Measurements from ENCODE around the gene COCH. TPM values are rescaled to one million over a fixed set of nuclear protein-coding genes. Genes with fewer than 3 reads are reported as not detected.

The COCH gene
- total RNA-seq, 1 donor from 2014 or later: 0.79 TPM

DNA sequence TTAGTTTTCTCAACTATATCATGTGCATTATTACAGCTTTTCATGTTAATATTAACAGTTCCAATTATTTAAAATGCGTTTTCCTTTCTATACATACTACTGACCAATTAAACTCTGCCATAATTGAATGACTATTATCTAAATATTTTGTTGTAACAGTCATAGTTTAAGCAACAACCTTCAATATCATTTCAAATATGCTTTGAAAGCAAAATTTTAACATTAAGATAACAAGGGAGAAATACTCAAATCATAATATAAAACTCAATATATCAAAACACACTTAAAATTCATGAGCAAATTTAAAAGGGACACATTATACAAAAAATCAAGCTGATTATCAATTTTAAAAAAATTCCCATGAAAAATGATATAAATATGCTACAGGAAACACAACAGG, 40.5 kb downstream of the COCH start:
- FAIRE-seq (no peak), DNase-seq (ENCODE audit: low read depth) (no peak)
- H3K9me3 Mint-ChIP-seq (ENCODE audit: unreplicated experiment): no peaks in the 10 kb centered on the region
- Histone ChIP-seq H3K27me3 (ENCODE audit: insufficient read depth, low read length) (no peaks in the 10 kb centered on the region), H3K36me3 (ENCODE audit: insufficient read depth, low read length) (peaks cover 6% of the 10 kb centered on the region), H4K20me1 (ENCODE audit: insufficient read depth, low read length) (no peaks in the 10 kb centered on the region), H3K79me2 (ENCODE audit: insufficient read depth, low read length) (peaks cover 3% of the 10 kb centered on the region), H2AFZ (ENCODE audit: low read depth, low read length) (no peak overlapping the region), H3K4me2 (ENCODE audit: low read length) (no peak overlapping the region), H3K4me3 (ENCODE audit: insufficient read depth, low read depth, low read length) (no peak overlapping the region), H3K27ac (ENCODE audit: low read depth, low read length) (no peak overlapping the region), H3K9ac (ENCODE audit: low read length) (no peak overlapping the region), H3K4me1 (ENCODE audit: insufficient read depth, low read length) (no peaks in the 10 kb centered on the region), H3K9me3 (ENCODE audit: insufficient read depth, low read depth, low read length) (no peaks in the 10 kb centered on the region)
- peaks cover 4% of the 10 kb centered on the region for H3K36me3 Mint-ChIP-seq (ENCODE audit: low read depth, unreplicated experiment)
- H3K27ac Mint-ChIP-seq (ENCODE audit: unreplicated experiment): no peak overlapping the region
- H3K27me3 Mint-ChIP-seq (ENCODE audit: low read depth, unreplicated experiment): no peaks in the 10 kb centered on the region
- H3K4me3 Mint-ChIP-seq (ENCODE audit: unreplicated experiment): no peak overlapping the region
- no peak for TF ChIP-seq EZH2 (IDR thresholded peaks at IDR 0.05; ENCODE audit: insufficient read depth, low read length)
- TF ChIP-seq, protein P1, sequence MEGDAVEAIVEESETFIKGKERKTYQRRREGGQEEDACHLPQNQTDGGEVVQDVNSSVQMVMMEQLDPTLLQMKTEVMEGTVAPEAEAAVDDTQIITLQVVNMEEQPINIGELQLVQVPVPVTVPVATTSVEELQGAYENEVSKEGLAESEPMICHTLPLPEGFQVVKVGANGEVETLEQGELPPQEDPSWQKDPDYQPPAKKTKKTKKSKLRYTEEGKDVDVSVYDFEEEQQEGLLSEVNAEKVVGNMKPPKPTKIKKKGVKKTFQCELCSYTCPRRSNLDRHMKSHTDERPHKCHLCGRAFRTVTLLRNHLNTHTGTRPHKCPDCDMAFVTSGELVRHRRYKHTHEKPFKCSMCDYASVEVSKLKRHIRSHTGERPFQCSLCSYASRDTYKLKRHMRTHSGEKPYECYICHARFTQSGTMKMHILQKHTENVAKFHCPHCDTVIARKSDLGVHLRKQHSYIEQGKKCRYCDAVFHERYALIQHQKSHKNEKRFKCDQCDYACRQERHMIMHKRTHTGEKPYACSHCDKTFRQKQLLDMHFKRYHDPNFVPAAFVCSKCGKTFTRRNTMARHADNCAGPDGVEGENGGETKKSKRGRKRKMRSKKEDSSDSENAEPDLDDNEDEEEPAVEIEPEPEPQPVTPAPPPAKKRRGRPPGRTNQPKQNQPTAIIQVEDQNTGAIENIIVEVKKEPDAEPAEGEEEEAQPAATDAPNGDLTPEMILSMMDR (IDR thresholded peaks at IDR 0.05; ENCODE audit: insufficient read depth, low read depth, low read length): no peak
- no peaks in the 10 kb centered on the region for H3K4me1 Mint-ChIP-seq (ENCODE audit: low read depth, unreplicated experiment)

DNA sequence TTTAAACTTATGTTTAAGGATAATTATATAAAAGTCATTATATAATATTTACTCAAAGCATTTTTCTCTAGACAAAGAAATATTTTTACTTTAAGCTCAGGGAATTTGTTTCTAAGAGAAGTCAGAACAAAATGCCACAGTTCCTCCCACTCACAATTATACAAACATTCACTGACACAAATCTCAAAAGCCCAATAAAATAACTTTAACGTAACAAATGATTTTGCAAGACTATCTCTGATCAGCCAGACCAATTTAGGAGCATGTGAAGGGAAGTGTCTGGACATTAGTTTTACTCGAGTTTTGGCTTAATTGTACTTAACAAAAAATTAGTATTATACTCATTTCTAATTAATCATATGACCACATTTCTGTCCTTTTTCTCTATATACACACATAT, 41.2 kb downstream of the COCH start:
- no peaks in the 10 kb centered on the region for H3K27me3 Mint-ChIP-seq (ENCODE audit: low read depth, unreplicated experiment)
- peaks cover under 1% of the 10 kb centered on the region for H4K20me1 ChIP-seq (ENCODE audit: insufficient read depth, low read length)
- peaks cover 4% of the 10 kb centered on the region for H3K36me3 Mint-ChIP-seq (ENCODE audit: low read depth, unreplicated experiment)
- no peaks in the 10 kb centered on the region for H3K4me1 Mint-ChIP-seq (ENCODE audit: low read depth, unreplicated experiment)
- no peak for DNase-seq (ENCODE audit: low read depth)
- H3K4me3 Mint-ChIP-seq (ENCODE audit: unreplicated experiment): no peak overlapping the region
- H3K27ac ChIP-seq (ENCODE audit: low read depth, low read length): no peak overlapping the region
- H2AFZ ChIP-seq (ENCODE audit: low read depth, low read length): no peak overlapping the region
- H3K4me1 ChIP-seq (ENCODE audit: insufficient read depth, low read length): no peaks in the 10 kb centered on the region
- no peak for FAIRE-seq
- TF ChIP-seq, protein P1 (IDR thresholded peaks at IDR 0.05; ENCODE audit: insufficient read depth, low read depth, low read length): no peak
- no peak for TF ChIP-seq EZH2 (IDR thresholded peaks at IDR 0.05; ENCODE audit: insufficient read depth, low read length)
- peaks cover 6% of the 10 kb centered on the region for H3K36me3 ChIP-seq (ENCODE audit: insufficient read depth, low read length)
- H3K4me3 ChIP-seq (ENCODE audit: insufficient read depth, low read depth, low read length): no peak overlapping the region
- no peaks in the 10 kb centered on the region for H3K9me3 ChIP-seq (ENCODE audit: insufficient read depth, low read depth, low read length)
- H3K9me3 Mint-ChIP-seq (ENCODE audit: unreplicated experiment): no peaks in the 10 kb centered on the region
- no peak overlapping the region for H3K9ac ChIP-seq (ENCODE audit: low read length)
- H3K4me2 ChIP-seq (ENCODE audit: low read length): no peak overlapping the region
- H3K27ac Mint-ChIP-seq (ENCODE audit: unreplicated experiment): no peak overlapping the region
- H3K27me3 ChIP-seq (ENCODE audit: insufficient read depth, low read length): no peaks in the 10 kb centered on the region
- peaks cover 3% of the 10 kb centered on the region for H3K79me2 ChIP-seq (ENCODE audit: insufficient read depth, low read length)

DNA sequence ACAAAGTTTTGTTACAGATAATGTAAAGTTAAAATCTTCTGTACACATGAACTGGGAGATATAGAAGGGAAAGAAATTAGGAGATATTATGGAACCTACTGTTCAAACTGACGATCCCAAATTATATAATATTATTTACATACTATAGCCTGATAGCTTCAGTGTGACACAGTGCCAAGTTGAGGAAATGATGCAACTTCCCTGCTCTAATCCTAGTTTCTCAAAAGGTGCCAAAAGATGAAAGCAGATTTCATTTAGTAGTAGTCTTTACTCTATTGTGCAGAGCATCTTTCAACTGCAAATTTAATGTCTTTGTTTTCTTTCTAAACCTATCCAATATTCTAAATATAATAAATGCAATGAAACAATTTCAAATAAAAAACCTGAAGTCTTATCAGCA, 46.9 kb downstream of the COCH start:
- Histone ChIP-seq H3K9ac (ENCODE audit: low read length) (no peak overlapping the region), H3K4me2 (ENCODE audit: low read length) (no peak overlapping the region), H3K27ac (ENCODE audit: low read depth, low read length) (no peak overlapping the region), H3K27me3 (ENCODE audit: insufficient read depth, low read length) (no peaks in the 10 kb centered on the region), H3K79me2 (ENCODE audit: insufficient read depth, low read length) (peaks cover 3% of the 10 kb centered on the region), H2AFZ (ENCODE audit: low read depth, low read length) (no peak overlapping the region), H3K4me1 (ENCODE audit: insufficient read depth, low read length) (no peaks in the 10 kb centered on the region), H3K4me3 (ENCODE audit: insufficient read depth, low read depth, low read length) (no peak overlapping the region), H3K36me3 (ENCODE audit: insufficient read depth, low read length) (no peaks in the 10 kb centered on the region), H3K9me3 (ENCODE audit: insufficient read depth, low read depth, low read length) (no peaks in the 10 kb centered on the region), H4K20me1 (ENCODE audit: insufficient read depth, low read length) (peaks cover 3% of the 10 kb centered on the region)
- TF ChIP-seq, protein P1 (IDR thresholded peaks at IDR 0.05; ENCODE audit: insufficient read depth, low read depth, low read length): no peak
- no peak for TF ChIP-seq EZH2 (IDR thresholded peaks at IDR 0.05; ENCODE audit: insufficient read depth, low read length)
- H3K27me3 Mint-ChIP-seq (ENCODE audit: low read depth, unreplicated experiment): no peaks in the 10 kb centered on the region
- H3K27ac Mint-ChIP-seq (ENCODE audit: unreplicated experiment): no peak overlapping the region
- peaks cover 1% of the 10 kb centered on the region for H3K4me1 Mint-ChIP-seq (ENCODE audit: low read depth, unreplicated experiment)
- H3K36me3 Mint-ChIP-seq (ENCODE audit: low read depth, unreplicated experiment): peaks cover 4% of the 10 kb centered on the region
- FAIRE-seq: peak; percentile 5
- DNase-seq (ENCODE audit: low read depth): no peak
- no peaks in the 10 kb centered on the region for H3K9me3 Mint-ChIP-seq (ENCODE audit: unreplicated experiment)
- H3K4me3 Mint-ChIP-seq (ENCODE audit: unreplicated experiment): no peak overlapping the region
